ENCODE measurements around the gene WIPF3. TPM values are rescaled to one million over a fixed set of nuclear protein-coding genes. Genes with fewer than 3 reads are reported as not detected.
"Not testable (repeated sequence)": the region's sequence is repeated elsewhere in the genome, so short reads cannot be mapped to it uniquely, and the experiment has no call there.

Gene WIPF3
- total RNA-seq, 6 donors from 2014 or later: 0.34 to 1.3 (median 0.96) TPM; not detected in 2

DNA sequence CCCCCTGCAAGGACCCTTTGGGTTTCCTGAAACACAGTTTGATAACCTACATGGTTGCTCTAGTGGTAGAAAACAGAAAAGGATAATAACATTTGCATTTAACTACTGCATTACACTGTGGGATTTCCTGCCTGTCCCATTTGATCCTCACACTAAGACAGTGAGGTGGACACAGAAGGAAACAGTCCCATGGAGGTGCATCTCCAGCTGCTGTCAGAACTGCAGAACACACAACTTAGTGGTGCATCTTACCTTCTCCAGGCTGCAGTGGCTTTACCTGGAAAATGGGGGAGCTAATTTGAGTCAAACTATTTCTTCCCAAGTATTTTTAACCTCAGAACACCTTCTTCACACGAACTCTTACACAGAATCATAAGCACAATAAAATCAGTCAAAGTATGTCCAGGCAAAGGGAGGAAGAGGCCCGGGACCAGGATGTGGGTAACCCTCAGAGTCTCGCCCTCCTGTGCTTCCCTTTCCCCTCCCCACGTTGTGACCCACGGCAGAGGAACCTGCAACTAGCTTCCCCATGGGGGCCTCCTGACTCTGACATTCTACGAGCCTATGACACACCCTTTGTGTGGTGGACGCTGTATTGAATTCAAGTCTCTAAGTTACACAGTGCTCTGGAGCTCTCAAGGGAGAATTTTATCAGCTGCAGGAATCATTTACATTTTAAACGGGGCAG is 149.6 kb downstream of the WIPF3 start:
- peaks cover 0 to 9% (median 7%) of the 10 kb centered on the region in 4 donors for H3K4me1 ChIP-seq
- TF ChIP-seq EP300 (IDR thresholded peaks at IDR 0.05) (no peak), POLR2AphosphoS5 (IDR thresholded peaks at IDR 0.05) (no peak), POLR2A (IDR thresholded peaks at IDR 0.05) (no peak)
- TF ChIP-seq, protein P1, sequence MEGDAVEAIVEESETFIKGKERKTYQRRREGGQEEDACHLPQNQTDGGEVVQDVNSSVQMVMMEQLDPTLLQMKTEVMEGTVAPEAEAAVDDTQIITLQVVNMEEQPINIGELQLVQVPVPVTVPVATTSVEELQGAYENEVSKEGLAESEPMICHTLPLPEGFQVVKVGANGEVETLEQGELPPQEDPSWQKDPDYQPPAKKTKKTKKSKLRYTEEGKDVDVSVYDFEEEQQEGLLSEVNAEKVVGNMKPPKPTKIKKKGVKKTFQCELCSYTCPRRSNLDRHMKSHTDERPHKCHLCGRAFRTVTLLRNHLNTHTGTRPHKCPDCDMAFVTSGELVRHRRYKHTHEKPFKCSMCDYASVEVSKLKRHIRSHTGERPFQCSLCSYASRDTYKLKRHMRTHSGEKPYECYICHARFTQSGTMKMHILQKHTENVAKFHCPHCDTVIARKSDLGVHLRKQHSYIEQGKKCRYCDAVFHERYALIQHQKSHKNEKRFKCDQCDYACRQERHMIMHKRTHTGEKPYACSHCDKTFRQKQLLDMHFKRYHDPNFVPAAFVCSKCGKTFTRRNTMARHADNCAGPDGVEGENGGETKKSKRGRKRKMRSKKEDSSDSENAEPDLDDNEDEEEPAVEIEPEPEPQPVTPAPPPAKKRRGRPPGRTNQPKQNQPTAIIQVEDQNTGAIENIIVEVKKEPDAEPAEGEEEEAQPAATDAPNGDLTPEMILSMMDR (IDR thresholded peaks at IDR 0.05): no peak
- no peaks in the 10 kb centered on the region for H3K27me3 ChIP-seq
- no peak overlapping the region for H3K27ac ChIP-seq
- no peaks in the 10 kb centered on the region for H3K36me3 ChIP-seq
- ATAC-seq (ENCODE audit: low FRiP score in 2 of 2) (peak; percentile 48 to 67), DNase-seq (peak in 1 of 2 donors; percentile 50)
- H3K4me3 ChIP-seq: no peak overlapping the region
- no peaks in the 10 kb centered on the region for H3K9me3 ChIP-seq
- 23 to 34% methylated on average over 8 of the region's 8 CpGs for WGBS, 2 donors

DNA sequence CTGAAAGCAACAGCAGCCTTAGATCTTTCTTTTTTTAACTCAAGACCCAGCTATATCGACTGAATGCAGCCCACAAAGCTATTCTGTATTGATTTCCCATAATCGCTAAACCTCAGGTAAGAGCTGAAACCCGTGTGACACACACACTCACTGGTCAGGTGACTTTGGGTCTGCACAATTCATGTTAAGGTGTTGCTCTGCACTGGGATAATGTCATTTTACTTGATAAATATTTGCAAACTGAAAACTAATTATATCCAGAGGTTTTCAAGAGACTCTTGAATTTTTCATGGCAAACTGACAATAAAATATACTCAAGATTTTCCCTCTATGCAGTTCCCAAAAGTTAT is 150.2 kb downstream of the WIPF3 start:
- no peak for ATAC-seq (ENCODE audit: low FRiP score in 2 of 2)

DNA sequence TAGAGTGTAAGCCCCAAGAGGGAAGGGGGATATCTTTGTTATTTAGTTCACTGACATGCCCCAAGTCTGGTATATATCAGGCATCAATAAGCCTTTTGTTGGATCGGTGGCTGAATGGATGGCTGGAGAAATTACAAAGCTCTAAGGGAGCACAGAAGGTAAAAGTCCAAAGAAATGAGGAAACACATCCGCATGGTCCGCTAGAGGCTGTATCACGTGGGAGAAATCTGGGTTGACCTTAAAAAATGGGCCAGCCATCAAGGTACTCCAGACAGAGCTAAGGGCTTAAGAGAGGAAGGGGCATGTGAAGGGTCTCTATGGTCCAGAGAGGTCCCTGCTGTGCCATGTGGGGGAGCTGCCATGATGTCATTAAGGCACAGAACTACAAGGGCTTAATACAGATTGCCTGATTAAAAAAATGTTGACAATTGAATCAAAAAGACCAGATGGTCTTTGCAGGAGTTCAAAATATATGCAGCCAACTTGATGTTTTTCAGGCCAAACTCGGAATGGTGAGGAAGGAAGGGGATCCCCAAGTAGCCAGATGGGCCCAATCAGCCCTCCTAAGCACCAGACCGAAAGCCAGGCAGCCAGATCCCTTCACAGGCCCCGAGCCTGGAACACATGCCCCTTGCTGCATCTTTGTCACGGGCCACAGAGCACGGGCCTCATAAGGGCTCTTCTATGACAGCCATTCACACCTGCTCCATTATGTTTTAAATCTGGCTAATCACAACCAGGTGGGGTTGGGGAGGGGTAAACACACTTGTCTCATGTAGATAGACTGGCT is 151.4 kb downstream of the WIPF3 start:
- DNase-seq (peak in 1 of 2 donors; percentile 9), ATAC-seq (ENCODE audit: low FRiP score in 2 of 2) (no peak)
- no peaks in the 10 kb centered on the region for H3K27me3 ChIP-seq
- H3K36me3 ChIP-seq: no peaks in the 10 kb centered on the region
- H3K27ac ChIP-seq: no peak overlapping the region
- H3K4me1 ChIP-seq: peaks cover 0 to 9% (median 7%) of the 10 kb centered on the region in 4 donors
- H3K4me3 ChIP-seq: no peak overlapping the region
- H3K9me3 ChIP-seq: no peaks in the 10 kb centered on the region
- no peak for TF ChIP-seq POLR2A (IDR thresholded peaks at IDR 0.05)
- TF ChIP-seq, protein P1 (IDR thresholded peaks at IDR 0.05): no peak
- no peak for TF ChIP-seq EP300 (IDR thresholded peaks at IDR 0.05)
- TF ChIP-seq POLR2AphosphoS5 (IDR thresholded peaks at IDR 0.05): no peak
- 89 to 91% methylated on average over 8 to 9 of the region's 9 CpGs for WGBS, 2 donors

More for the DNA sequence above, 150.2 kb downstream of the WIPF3 start:
- no peak overlapping the region for H3K27ac ChIP-seq
- 44 to 57% methylated on average over 3 of the region's 3 CpGs for WGBS, 2 donors
- H3K27me3 ChIP-seq: no peaks in the 10 kb centered on the region
- peaks cover 0 to 9% (median 7%) of the 10 kb centered on the region in 4 donors for H3K4me1 ChIP-seq
- H3K9me3 ChIP-seq: no peaks in the 10 kb centered on the region
- no peak for DNase-seq
- no peak overlapping the region for H3K4me3 ChIP-seq
- no peak for TF ChIP-seq EP300 (IDR thresholded peaks at IDR 0.05)
- no peak for TF ChIP-seq POLR2AphosphoS5 (IDR thresholded peaks at IDR 0.05)
- no peak for TF ChIP-seq POLR2A (IDR thresholded peaks at IDR 0.05)
- TF ChIP-seq, protein P1 (IDR thresholded peaks at IDR 0.05): no peak
- H3K36me3 ChIP-seq: no peaks in the 10 kb centered on the region

DNA sequence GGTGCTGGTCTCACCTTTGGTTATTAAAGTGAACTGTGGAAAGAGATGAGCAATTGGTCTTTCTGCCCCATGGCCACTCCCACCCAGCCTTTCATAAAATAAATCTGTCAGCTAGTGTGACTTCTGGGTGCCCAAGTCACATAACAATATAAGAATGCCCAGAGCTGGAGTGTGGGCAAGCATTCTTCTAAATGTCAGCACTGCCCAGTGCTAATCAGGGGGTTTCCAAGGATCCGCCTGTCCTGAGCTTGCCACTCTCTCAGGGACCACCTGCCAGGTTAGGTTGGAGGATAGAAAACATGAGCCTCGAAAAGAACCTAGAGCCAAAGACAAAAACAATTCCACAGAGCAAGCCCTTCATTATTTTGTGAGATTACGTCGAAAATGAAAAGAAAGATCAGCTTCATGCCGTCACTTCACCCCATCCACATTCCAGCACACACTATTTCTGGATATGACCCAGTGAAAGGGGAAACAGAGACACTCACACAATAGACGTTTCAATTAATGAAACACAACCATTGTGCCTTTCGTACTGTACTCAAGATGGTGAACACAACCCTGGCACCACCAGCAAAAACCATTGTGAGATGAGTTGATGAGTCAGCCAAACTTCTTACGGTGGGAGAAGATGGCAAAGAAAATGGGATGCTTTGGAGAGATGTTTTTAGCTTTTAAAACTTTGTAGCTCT is 152.5 kb downstream of the WIPF3 start:
- ATAC-seq (ENCODE audit: low FRiP score in 2 of 2): no peak
- TF ChIP-seq POLR2AphosphoS5 (IDR thresholded peaks at IDR 0.05): no peak
- TF ChIP-seq, protein P1 (IDR thresholded peaks at IDR 0.05): no peak
- no peak for TF ChIP-seq POLR2A (IDR thresholded peaks at IDR 0.05)
- WGBS, 2 donors: 88 to 89% methylated on average over 8 of the region's 8 CpGs

DNA sequence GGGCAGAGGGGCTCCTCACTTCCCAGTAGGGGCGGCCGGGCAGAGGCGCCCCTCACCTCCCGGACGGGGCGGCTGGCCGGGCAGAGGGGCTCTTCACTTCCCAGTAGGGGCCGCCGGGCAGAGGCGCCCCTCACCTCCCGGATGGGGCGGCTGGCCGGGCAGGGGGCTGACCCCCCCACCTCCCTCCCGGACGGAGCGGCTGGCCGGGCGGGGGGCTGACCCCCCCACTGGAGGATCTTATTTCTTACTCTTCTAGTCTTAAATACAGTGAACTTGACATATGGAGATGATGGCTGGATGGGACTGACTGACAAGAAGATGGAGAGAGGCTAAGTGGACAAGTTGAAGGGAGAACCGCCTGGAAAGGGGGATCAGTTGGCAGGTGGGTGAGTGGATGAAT is 155.3 kb downstream of the WIPF3 start:
- WGBS, 2 donors: 93 to 94% methylated on average over 5 to 17 of the region's 19 CpGs
- H3K4me3 ChIP-seq; H3K27ac ChIP-seq; ATAC-seq (ENCODE audit: low FRiP score in 2 of 2); H3K27me3 ChIP-seq; H3K36me3 ChIP-seq; H3K4me1 ChIP-seq; H3K9me3 ChIP-seq: not testable (repeated sequence)
- DNase-seq: peak in 1 of 2 donors; percentile 64

More for the DNA sequence above, 152.5 kb downstream of the WIPF3 start:
- H3K27ac ChIP-seq: no peak overlapping the region
- peaks cover 0 to 9% (median 7%) of the 10 kb centered on the region in 4 donors for H3K4me1 ChIP-seq
- no peak overlapping the region for H3K4me3 ChIP-seq
- no peak for DNase-seq
- H3K36me3 ChIP-seq: no peaks in the 10 kb centered on the region
- no peaks in the 10 kb centered on the region for H3K27me3 ChIP-seq
- H3K9me3 ChIP-seq: no peaks in the 10 kb centered on the region

Measured in upper lobe of left lung (tissue), 6 donors.